ENCODE data around the gene SEC22A.

SEC22A gene

DNA sequence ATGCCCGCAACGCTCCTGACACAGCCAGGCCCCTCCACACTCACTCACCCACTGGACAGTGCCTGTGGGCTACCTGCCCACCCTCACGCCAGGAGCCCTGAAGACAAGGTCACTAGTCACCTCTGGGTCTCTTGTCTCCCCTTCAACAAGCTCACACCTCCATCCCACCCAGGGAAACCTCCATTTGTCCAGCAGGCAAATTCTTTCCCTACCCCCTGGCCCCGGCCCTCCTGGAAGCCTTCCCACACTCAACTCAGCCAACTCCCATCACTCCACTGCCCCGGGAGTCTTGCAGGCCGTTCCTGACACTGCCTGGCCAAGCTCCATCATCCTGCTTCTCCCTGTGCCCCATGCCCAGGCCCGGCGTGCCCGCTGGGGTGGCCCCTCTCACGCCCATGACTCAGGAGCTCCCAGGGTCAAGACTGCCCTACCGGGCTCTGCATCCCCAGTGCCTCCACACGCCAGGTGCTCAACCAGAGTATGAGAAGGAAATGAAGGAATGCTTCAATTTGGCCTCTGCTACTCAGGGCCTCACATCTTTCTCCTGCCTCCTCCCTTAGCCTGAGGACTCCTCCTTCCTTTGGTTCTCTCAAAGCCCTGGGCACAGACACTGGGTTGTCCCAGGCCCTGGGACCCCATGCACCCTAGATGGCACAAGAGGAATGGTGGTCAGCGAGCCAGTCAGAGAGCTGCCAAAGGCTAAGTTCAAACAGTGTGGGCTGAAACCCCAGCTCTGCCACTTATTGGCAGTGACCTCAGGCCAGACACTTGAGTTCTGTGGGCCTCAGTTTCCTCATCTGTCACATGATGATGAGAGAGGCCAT lies 88.6 kb downstream of the SEC22A start:
- no peak for DNase-seq

DNA sequence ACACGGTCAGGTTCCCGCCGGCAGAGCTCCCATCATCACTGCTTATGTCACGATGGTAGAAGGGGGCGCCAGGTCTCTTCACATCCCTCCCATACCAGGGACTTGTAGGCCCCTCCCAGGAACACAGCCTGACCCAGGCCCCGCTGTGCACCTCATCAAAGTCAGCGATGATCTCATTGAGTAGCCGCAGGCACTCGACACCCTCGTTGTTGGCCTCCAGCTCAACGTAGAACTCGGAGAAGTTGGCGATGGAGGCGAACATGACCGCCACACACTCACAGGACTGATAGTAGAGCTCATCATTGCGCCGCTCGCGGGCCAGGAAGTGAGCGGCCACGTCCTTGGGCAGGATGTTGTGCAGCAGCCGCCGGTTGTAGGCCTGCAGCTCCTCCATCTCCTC lies 89.2 kb downstream of the SEC22A start:
- no peak for DNase-seq

DNA sequence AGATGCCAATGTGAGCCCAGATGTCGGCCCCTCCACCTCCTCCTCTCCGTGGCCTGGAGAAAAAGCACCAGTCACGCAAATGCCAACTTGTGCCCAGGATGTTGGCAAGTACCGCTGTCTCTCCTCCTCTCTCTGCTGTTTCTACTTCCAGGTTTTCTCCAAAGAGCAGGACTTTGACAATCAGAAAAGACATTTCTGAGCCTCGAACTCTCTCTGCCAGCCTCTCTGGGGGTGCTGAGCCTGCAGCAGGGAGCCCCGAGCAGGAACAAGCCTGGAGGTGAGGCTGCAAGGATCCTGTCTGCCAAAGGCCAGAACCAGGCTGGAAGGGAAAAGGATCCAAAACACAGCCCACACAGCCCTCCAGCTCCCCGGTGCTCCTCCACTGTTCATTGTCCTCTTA lies 89.7 kb downstream of the SEC22A start:
- DNase-seq, result no peak

DNA sequence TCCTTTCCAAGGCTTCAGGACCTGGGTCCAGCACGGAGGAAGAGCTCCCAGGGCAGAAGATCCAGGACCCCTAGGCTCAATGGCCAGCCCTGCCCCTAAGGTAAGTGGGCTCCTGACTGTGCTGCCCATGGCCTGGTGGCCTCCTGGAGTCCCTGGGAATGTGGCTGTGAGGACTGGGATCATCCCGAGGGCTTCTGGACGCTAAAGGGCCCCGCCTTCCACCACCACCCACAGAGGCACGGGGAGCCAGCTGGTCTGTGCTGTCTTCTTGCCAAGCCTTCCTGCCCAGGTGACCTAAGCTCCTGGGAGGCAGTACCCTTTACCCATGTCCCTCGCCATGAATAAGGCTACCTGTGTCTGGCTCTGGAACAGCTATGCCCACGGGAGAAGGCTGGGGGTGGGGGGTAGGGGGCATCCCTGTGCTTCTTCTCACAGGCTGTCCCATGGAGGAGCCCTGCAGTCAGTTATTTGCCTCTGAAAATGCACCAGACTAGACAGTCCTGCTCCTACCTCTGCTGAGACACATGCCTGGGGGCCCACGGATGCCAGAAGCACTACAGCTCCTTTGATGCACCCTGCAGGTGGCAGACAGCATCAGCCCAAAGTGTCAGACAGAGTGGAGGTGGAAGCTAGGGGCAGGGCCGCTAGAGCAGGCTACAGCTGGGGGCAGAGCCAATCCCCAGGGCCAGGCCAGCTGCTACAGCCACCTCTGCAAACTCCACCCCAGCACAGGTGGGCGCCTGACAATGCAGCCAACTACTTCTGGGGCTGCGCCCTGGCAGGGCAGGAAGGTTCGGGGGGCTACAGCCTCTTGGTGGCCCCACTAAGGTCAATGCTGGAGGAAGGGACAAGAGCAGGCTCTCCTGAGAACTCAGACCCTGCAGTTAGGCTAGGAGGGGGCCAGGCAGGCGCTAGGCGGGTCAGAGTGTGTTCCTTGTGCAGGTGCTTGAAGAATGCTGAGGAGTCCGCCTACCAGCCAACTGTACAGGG lies 90.9 kb downstream of the SEC22A start:
- no peak for DNase-seq

DNA sequence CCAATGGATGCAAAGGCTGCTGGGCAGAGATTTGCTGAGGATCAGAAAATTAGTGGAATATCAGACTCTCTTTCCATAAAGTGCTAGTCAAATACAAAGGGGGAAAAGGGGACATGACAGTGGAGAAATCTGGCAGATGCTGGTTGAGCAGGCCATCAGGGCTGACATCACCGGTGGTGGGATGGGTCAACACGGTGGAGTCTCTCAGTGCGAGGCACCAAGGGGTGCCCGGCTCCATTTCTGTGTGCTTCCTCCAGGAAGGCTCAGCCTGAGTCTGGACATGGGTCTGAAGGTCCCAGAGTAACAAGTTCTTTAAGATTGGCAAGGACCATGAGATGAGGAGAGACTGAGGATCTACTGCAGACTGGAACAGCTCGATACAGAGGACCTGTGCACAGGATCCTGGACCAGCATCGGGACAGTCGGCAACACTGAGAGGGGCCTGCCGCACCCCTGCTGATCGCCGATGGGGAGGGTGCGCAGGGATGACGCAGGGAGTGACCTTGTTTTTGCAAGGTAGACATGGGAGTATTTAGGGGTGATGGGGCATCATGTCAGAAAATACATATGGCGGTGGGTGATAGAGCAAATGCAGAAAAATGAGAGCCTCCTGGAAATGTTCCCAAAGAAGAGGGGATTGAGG lies 92.7 kb downstream of the SEC22A start:
- DNase-seq, result no peak

DNA sequence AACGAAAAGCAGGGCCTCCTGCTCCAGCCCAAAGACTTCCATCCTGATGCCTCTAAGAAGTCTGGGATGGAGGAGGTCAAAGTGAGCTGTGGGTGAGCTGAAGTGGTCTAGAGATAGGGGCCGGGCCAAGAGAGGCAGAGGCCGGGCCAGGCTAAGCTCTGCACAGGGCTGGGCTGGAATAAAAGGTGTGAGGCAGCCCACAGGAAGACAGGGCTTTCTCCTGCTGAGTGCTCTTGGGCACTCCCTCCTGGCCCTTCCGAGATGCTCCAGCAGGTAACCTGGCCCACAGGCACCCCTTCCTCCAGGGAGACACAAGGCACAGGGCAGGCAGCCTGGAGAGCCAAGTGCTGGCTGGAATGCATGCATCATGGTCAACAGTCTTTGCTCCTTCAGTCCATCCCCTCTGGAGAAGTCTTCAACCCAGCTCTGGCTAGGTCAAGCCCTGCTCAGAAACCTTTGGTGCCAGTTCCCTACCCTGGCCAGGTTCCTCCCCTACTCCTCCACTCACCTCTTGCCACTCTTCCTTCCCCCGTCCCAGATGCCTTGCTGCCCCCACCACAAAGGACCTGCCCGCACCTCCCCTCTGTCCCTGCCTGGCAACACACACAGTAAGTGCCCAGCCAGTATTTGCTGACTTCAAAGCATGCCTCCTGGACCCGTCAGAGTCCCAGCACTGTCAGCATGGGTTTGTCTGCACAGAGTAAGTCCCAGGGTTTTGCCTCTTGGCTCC lies 93.6 kb downstream of the SEC22A start:
- DNase-seq, result no peak

DNA sequence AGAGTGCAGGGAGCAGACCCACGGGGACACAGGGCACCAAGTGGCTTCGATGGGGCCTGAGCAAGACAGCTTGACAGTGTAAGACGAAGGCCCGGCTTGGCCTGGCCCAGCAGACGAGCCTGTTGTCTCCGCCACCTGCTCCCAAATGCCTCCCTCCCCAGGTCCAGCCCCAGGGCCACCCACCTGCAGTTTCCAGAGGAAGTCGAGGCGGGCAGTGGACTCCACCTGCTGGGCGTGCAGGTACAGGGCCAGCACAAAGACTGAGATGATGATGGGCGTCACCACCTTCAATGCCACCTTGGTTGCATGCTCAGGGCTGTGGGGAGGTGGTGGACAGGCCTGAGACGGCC lies 94.1 kb downstream of the SEC22A start:
- DNase-seq, result no peak

DNA sequence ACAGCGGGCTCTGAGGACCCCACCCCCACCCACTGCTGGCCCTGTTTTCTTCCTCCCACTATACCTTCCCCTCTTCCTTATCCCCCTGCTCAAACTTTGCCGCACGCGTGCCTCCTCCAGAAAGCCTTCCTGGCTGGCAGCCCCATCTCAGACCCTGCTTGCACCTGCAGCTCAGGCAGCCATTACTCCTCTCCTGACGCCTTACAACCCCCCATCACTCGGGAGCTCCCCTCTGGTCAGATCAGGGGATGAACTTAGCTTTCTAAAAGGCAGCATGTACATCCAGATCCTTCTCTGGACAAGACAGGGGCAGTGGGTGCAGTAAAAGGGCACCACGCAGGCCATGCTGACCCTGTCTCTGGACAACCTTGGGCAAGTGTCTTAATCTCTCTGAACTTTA lies 94.5 kb downstream of the SEC22A start:
- DNase-seq, result no peak

DNA sequence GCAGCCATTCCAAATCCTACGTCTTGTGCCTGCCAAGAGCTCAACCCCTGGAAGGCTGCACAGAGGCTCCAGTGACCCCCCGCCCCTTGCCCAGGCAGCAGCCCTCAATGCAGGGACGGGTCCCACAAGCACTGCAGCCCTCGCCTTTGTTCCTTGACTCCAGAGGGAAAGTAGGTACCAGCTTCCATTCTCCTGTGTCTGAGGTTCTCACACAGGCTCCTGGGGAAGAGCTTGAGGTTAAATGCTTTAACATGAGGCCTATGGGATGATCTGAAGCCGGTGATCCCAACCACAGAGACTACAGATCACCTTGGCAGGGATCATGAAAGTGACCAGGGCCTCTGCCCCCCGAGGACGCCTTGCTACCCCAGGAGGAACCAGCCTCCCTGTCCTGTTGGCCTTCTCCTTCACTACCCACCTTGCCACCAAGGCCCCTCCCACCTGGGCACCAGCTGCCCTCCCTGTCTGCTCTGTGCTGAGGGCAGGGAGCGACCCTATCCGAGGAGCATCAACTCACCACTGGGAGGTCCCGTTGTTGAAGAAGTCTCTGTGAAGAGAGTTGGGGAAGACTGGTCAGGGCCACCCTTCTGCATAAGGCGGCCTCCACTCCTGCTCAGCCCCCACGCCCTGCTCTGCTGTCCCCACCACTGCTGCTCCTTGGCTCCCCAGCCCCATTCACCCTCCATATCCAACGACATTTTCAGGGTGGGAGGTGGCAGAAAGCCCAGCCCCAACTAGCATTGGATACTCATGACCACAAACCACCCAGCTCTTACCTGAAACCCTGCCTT lies 95.3 kb downstream of the SEC22A start:
- no peak for DNase-seq

DNA sequence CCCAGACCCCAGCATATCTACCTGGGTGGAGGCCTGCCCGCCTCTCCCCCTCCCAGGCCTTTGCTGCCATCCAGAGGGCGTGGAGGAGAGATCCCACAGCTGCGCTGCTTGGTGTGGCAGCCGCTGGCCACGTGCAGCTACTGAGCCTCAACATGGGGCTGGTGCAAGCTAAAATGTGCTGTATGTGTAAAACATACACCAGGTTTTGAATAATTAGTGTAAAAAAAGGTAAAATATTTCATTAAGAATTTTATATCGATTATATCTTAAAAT lies 95.8 kb downstream of the SEC22A start:
- DNase-seq, result no peak

DNA sequence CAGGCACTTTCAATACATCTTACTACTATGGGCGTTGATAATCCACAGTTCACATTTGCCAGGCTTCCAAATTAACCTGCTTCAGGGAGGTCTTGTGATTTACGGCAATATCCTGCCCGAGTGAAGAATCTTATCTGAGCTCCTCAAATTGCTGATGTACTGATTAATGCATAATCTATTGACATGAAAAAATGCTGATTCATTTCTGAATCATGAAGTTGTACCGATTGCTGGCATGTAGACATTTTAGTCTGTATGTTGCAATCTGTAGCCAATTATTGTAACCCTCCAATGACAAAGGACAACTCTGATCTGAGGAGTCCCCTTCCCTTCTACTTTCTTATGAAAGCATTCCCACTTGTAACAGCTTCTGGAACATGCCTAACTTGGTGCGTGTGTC lies 97.2 kb downstream of the SEC22A start:
- DNase-seq, result no peak

DNA sequence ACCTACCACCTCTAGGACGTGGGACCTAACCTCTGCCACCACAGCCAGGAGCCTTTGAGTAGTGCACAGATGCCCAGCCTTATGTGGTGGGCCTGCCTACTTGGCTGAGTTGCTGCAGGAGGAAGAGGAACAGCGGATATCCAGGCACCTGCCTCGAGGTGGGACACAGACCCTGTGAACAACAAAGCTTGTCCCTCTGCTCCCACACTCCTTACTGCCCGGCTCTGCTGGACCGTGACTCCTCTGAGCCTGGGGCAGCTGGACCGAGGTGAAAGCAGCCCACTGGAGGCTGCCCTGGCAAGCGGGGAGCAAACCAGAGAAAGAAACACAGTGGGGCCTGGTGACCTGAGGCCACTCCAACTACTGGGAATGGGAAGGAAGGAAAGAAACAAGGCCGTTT lies 97.8 kb downstream of the SEC22A start:
- DNase-seq, result no peak

DNA sequence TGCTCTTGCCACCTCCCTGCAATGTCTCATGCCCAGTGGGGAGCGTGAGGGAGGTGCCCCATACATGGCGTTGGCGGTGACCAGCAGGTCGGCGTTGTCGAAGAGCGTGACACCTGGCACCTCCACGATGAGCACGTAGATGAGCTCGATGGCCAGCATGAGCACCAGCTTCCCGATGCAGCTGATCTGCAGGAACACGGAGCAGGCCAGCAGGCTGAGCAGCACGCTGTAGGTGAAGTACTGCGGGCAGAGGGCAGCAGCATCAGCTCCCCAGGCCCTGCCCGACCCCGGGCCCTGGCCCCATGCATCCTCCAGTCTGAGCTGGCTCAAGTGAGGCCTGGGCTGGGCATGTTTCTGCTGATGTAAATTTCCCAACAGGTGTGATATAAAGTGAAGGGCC lies 98.3 kb downstream of the SEC22A start:
- no peak for DNase-seq

DNA sequence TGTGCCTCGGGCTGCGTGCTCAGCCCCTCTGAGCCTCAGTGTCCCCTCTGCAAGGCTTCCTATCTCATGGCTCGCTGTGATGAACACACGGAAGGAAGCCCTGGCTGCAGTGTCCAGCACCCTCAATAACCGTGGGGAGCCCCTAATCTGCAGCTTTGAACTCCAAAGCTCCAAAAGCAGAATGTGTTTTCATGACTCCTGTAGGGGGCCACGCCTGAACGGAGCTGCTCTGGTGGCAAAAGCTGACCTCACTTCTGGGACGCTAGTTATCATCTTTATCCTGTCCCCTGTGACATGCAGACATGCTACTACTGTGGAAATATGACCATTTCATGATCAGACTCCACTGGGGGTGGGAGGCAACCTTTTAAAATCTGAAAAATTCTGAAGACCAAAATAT lies 98.8 kb downstream of the SEC22A start:
- DNase-seq, result no peak

DNA sequence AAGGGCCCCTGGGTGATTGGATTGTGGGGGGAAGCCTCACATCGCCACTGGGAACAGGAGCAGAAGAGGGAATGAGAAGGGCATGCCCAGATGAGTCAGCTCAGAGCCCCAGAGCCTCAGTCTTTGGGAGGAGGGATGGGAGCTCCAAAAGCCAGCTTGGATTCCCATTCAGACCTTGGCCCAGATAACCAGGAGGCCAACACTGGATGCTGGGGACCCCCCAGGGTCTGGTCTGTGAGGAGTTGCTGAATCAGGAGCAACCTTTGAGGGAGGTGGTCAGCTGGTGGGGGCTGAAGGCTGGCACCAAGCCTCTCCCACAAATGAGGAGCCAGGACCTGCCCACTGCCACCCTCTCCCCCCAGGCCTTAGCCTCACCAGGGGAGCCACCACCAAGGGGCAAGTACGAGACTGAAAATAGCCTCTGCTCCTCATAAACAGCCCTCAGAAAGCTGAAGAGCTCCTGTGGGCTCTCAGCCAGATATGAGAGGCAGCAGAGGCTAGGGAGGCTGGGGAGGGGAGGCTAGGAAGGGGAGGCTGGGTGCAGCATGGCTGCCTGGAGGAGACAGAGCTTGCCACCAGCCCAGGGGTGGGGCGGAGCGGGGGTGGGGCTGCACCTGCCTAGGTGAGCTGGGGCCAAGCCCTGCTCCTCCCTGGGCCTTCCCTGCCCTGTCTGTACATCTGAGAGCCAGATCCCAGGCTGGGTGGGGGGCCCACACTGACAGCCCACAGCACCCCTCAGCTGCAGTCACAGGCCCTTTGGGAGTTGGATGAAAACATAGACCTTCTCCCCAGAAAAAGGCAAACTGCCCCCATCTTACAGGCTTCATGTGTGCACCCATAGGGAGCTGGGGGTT lies 99.8 kb downstream of the SEC22A start:
- no peak for DNase-seq

DNA sequence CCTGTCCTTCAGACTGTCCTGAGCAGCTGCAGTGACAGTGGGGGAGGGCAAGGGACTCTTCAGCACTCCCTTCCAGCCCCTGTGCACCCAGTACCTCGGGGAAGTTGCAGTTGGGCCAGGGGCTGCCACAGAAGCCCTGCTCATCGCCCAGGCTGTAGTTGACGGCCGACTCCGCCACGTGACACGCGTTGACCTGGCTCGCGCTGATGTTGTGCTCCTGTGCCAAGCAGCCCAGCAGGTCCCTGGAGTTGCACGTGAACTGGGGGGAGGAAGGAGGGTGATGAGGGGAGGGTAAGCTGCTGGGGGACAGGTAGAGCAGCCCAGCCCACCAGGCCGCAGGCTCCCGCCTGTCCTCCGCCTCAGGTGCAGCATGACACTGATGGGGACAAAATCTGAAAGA lies 101.2 kb downstream of the SEC22A start:
- no peak for DNase-seq

DNA sequence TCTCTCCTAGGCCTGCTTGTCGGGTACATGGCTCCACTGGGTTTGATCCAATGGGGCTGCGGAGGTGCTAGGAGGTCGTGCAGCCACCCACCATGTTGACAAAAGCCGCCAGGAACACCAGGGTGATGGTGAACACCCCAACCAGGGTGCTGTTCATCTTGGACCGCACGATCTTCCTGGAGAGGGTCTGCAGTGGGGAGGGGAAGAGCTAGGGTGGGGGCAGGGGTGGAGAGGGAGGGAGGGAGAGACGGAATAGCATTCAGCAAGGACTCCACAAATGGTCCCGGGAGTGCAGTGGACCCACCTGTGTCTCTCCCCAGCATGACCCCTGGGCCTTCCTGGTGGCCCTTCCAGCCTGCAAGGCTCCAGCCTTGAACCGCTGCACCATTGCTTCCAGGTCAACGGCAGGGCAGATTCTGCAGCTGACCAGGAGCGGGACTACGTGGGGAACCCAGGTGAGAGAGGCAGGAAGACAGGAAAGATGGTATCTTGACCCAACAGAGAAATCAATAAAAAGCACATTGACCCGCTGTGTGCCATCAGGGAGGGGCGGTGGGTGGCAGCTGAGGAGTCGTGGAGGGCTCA lies 102.3 kb downstream of the SEC22A start:
- no peak for DNase-seq

DNA sequence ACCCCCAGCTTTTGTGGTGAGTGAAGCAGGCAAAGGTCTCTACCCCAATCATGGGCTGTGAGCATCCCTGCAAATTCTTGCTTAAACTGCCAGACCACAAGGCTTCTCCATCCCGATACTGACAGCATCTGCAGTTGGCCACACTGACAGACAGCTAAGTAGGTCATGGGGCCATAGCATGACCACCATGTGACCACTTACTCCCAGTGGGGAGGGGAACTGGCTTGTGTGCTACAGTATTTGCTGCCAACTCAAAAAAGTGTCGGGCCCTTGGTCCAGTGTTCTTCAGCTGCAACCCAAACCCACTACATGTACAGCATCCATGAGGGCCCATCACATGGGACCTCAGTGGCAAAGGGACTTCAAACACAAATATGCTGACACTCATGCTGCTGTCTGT lies 103.4 kb downstream of the SEC22A start:
- DNase-seq, result no peak

DNA sequence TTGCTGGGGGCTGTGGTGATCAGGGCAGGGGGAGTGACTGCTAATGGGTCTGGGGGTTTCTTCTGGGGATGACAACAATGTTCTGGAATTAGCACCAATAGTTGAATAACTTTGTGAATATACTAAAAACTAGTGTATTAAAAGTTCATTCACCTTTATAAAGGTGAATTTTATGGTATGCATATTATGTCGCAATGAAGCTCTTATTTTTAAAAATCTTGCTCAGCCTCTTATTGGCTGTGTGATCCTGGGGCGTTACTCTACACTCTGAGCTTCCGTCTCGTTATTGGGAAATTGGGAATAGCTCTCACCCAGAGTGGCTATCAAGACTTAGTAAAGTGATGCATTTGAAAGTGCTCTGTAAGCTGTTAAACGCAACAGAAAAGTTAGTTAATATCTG lies 105.3 kb downstream of the SEC22A start:
- DNase-seq, result no peak

DNA sequence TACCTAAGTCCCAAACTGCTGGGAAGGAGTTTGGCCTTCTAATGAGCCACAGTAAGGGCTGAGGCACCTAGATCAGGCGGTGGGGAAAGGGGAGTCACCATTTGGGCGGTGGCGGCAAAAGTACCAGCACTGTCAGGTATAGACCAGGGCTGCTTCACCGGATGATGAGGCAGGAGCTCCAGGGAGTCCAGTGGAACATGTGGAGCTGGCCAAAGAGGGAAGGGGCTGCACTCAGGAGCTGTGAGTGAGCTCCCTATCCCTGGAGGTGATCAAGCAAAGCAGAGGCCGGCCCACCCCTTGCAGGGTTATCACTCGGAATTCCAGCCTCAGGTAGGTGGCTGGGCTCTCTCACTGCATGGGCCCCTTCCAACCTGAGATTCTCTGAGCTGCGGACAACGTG lies 108.4 kb downstream of the SEC22A start:
- DNase-seq, result no peak

DNA sequence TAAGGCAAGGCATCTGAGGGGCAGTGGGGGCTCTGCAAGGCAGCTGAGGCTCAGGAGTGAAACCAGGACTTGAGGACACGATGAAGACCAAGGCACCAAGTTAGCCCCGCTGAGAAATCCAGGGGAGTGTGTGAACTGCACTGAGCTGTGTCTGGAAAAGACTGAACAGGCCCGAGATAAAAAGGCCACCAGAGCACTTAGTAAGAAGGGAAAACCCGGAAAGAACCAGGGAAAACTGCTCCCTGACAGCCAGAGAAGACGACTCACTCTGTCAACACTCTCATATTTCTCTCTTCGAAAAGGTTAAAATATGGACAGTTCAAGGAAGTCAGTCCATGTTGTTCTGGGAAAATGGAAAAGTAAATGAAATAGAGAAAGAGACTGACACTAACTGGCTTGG lies 109.0 kb downstream of the SEC22A start:
- no peak for DNase-seq
